Trophoblast cell (in vitro differentiated cells and primary cell): Measurements from ENCODE around the gene DGKE.

Experiments used
- DNase-seq, 2 donors: peaks; one replicate each; pipeline ENCODE4 v3.0.0-alpha.2; 2016
- H2AFZ ChIP-seq: 2 replicates; pipeline ENCODE4 v1.6.1; 2013; ENCODE audit warnings: low read length, moderate library complexity, mild to moderate bottlenecking; ENCODE audit not compliant: insufficient read depth, poor library complexity
- H2AK5ac ChIP-seq: 2 replicates; pipeline ENCODE4 v1.6.1; 2013; ENCODE audit warnings: mild to moderate bottlenecking, low read length
- H2BK120ac ChIP-seq: 2 replicates; pipeline ENCODE4 v1.6.1; 2013; ENCODE audit warnings: low read length, mild to moderate bottlenecking, moderate library complexity; ENCODE audit not compliant: insufficient read depth, poor library complexity
- H2BK12ac ChIP-seq: 2 replicates; pipeline ENCODE4 v1.6.1; 2013; ENCODE audit warnings: mild to moderate bottlenecking, low read length, moderate library complexity
- H2BK5ac ChIP-seq: 2 replicates; pipeline ENCODE4 v1.6.1; 2013; ENCODE audit warnings: low read length, low read depth, moderate library complexity, mild to moderate bottlenecking; ENCODE audit not compliant: poor library complexity
- H3K14ac ChIP-seq: 2 replicates; pipeline ENCODE4 v1.6.1; 2013; ENCODE audit warnings: mild to moderate bottlenecking, low read length
- H3K18ac ChIP-seq: 2 replicates; pipeline ENCODE4 v1.6.1; 2013; ENCODE audit warnings: mild to moderate bottlenecking, low read length
- H3K23ac ChIP-seq: 2 replicates; pipeline ENCODE4 v1.6.1; 2013; ENCODE audit warnings: low read length
- H3K27ac ChIP-seq: 2 replicates; pipeline ENCODE4 v1.5.1; 2013; ENCODE audit warnings: low read depth, mild to moderate bottlenecking, inconsistent platforms, low read length, moderate library complexity
- H3K27me3 ChIP-seq: 2 replicates; pipeline ENCODE4 v1.6.1; 2013; ENCODE audit warnings: inconsistent platforms, mild to moderate bottlenecking, low read length, moderate library complexity; ENCODE audit not compliant: insufficient read depth
- H3K36me3 ChIP-seq, 2 experiments: 1 replicate in 1 of 2; 2 replicates in 1 of 2; pipeline ENCODE4 v1.6.1; 2013; ENCODE audit warnings: low read length in 2 of 2, mild to moderate bottlenecking in 2 of 2, moderate library complexity in 1 of 2; ENCODE audit not compliant: insufficient read depth in 2 of 2, control insufficient read depth in 1 of 2
- H3K4ac ChIP-seq: 2 replicates; pipeline ENCODE4 v1.6.1; 2013; ENCODE audit warnings: low read depth, mild to moderate bottlenecking, low read length, moderate library complexity
- H3K4me1 ChIP-seq, 2 experiments: 1 replicate in 1 of 2; 2 replicates in 1 of 2; pipeline ENCODE4 v1.6.1; 2013; ENCODE audit warnings: low read length in 2 of 2, mild to moderate bottlenecking in 2 of 2, moderate library complexity in 1 of 2; ENCODE audit not compliant: insufficient read depth in 2 of 2, control insufficient read depth in 1 of 2
- H3K4me2 ChIP-seq: 2 replicates; pipeline ENCODE4 v1.6.1; 2013; ENCODE audit warnings: inconsistent platforms, mild to moderate bottlenecking, low read length, moderate library complexity
- H3K4me3 ChIP-seq: 2 replicates; pipeline ENCODE4 v1.5.1; 2013; ENCODE audit warnings: mild to moderate bottlenecking, low read depth, low read length, inconsistent platforms
- H3K79me1 ChIP-seq: one replicate; pipeline ENCODE4 v1.6.1; 2013; ENCODE audit warnings: low read length
- H3K79me2 ChIP-seq: 2 replicates; pipeline ENCODE4 v1.6.1; 2013; ENCODE audit warnings: low read length, mild to moderate bottlenecking; ENCODE audit not compliant: control insufficient read depth, insufficient read depth, poor library complexity
- H3K9ac ChIP-seq: 2 replicates; pipeline ENCODE4 v1.6.1; 2013; ENCODE audit warnings: mild to moderate bottlenecking, low read length
- H3K9me3 ChIP-seq: 2 replicates; pipeline ENCODE4 v1.6.1; 2013; ENCODE audit warnings: low read depth, mild to moderate bottlenecking, control low read depth, inconsistent platforms, low read length; ENCODE audit not compliant: insufficient read depth
- H4K12ac ChIP-seq: 2 replicates; pipeline ENCODE4 v1.6.1; 2013; ENCODE audit warnings: low read depth, mild to moderate bottlenecking, low read length, moderate library complexity
- H4K8ac ChIP-seq: 2 replicates; pipeline ENCODE4 v1.6.1; 2013; ENCODE audit warnings: low read depth, mild to moderate bottlenecking, low read length, moderate library complexity
- H4K91ac ChIP-seq: one replicate; pipeline ENCODE4 v1.6.1; 2013; ENCODE audit warnings: low read depth, mild to moderate bottlenecking, low read length, moderate library complexity
- WGBS: extraction: QIAGEN DNeasy Blood & Tissue Kit; methylation state at CpG from one replicate; pipeline ENCODE4 v1.1.7; 2013; ENCODE audit warnings: missing lambda C conversion rate; ENCODE audit not compliant: insufficient read length, insufficient coverage; ENCODE audit errors: extremely low coverage; 5-methylcytosine and 5-hydroxymethylcytosine counted together

The DGKE gene

DNA sequence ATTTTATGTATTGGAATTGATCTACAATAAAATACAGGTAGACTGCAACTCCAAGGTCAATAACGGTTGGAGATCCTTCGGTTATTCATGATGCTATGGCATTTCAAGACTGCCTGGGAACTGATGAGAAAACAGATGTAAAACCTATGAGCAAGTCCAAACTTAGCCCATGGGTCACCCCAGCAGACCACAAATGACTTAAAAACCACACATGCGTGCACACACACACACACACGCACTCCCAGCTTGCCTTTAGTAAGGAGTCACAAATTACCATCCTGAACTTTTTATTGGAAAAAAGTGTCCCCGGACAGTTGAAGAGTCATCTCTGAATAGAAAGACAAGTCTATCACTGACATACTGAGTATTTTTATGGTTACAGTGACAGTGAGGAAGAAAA is 53.2 kb downstream of the DGKE start:
- Histone ChIP-seq H3K9ac (no peak overlapping the region), H3K36me3 (peaks cover 8 to 11% of the 10 kb centered on the region in 2 experiments), H2BK12ac (no peak overlapping the region), H4K12ac (no peak overlapping the region), H2BK120ac (no peak overlapping the region), H3K4ac (no peak overlapping the region), H3K9me3 (peaks cover 8% of the 10 kb centered on the region), H2BK5ac (no peak overlapping the region), H3K79me1 (no peaks in the 10 kb centered on the region), H2AFZ (no peak overlapping the region), H3K4me3 (no peak overlapping the region), H3K14ac (no peak overlapping the region), H2AK5ac (no peak overlapping the region), H3K4me1 (no peaks in the 10 kb centered on the region), H3K27me3 (no peaks in the 10 kb centered on the region), H3K79me2 (no peaks in the 10 kb centered on the region), H4K8ac (no peak overlapping the region), H3K18ac (no peak overlapping the region), H3K4me2 (no peak overlapping the region), H4K91ac (no peak overlapping the region), H3K23ac (no peak overlapping the region), H3K27ac (no peak overlapping the region)
- no peak for DNase-seq
- no CpG with 5 or more reads among the region's 5 CpGs for WGBS

DNA sequence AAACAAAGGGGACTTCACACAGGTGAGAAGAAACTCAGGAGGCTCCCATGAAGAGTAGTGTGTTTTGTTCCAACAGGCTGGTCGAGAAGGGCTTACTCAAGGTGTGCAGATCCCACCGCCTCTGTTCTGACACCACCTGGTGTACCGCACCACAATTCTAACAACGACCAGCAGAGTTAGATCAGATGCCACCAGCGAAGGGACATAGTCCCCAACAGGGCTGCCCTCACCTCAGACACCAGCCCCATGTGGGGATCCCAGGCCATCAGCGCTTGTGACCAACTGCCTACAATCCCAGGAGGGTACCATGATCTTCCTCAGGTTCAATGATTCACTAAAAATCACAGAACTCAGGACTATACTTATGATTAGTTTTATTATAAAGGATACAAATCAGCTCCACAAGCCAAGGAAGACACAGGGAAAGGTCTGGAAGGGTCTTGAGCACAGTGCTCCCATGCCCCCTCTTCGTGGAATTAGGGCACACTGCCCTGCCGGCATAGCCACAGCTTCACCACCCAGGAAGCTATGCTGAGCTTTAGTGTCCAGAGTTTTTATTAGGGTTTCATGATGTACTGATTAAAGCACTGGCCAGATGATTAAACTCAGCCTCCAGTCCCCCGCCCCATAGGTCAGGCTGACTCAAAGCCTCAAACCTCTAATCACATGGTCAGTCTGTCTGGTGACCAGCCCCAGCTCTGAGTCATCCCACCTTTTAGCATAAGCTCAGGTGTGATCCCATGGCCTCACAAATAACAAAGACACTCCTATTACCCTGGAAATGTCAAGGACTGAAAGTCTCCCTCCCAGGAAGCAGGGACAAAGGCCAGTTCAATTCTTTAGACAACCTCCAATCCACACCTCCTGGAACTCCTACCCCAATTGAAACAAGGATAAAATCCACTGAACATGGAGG is 53.9 kb downstream of the DGKE start:
- Histone ChIP-seq H2BK120ac (no peak overlapping the region), H3K36me3 (peaks cover 8 to 12% of the 10 kb centered on the region in 2 experiments), H3K14ac (no peak overlapping the region), H2BK12ac (no peak overlapping the region), H3K27ac (no peak overlapping the region), H3K27me3 (no peaks in the 10 kb centered on the region), H3K18ac (no peak overlapping the region), H4K91ac (no peak overlapping the region), H2BK5ac (no peak overlapping the region), H3K4me2 (no peak overlapping the region), H2AFZ (no peak overlapping the region), H2AK5ac (no peak overlapping the region), H4K12ac (no peak overlapping the region), H4K8ac (no peak overlapping the region), H3K4me1 (no peaks in the 10 kb centered on the region), H3K79me1 (no peaks in the 10 kb centered on the region), H3K23ac (no peak overlapping the region), H3K9ac (no peak overlapping the region), H3K79me2 (no peaks in the 10 kb centered on the region), H3K9me3 (peaks cover 8% of the 10 kb centered on the region), H3K4ac (no peak overlapping the region), H3K4me3 (no peak overlapping the region)
- no peak for DNase-seq
- no CpG with 5 or more reads among the region's 9 CpGs for WGBS

DNA sequence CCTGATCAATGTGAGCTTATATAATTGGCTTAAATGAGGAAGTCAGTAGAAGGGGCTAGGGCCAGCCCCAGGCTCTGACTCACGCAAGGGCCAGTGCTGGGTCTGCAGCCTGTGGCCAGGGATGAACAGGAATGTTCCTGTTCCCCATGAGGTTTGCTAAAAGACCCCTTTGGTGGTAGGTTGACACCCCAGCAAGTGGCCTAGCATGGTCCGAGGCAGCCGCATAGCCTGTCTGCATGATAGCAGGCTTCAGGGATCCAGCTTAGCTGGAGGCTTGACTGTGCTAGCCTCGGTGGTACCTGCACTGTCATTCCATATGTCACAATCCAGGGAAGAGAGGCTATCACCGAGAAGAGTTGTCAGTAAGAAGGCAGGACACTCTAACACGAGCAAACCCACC is 56.4 kb downstream of the DGKE start:
- H3K23ac ChIP-seq, result no peak overlapping the region
- H2BK12ac ChIP-seq, result no peak overlapping the region
- no peak overlapping the region for H2AK5ac ChIP-seq
- no peaks in the 10 kb centered on the region for H3K79me1 ChIP-seq
- H4K91ac ChIP-seq, result no peak overlapping the region
- WGBS, result no CpG with 5 or more reads among the region's 6 CpGs
- no peak overlapping the region for H2BK120ac ChIP-seq
- no peak overlapping the region for H3K4ac ChIP-seq
- H4K8ac ChIP-seq, result no peak overlapping the region
- no peak overlapping the region for H3K4me3 ChIP-seq
- H3K79me2 ChIP-seq, result no peaks in the 10 kb centered on the region
- peaks cover 8% of the 10 kb centered on the region for H3K9me3 ChIP-seq
- no peak overlapping the region for H2BK5ac ChIP-seq
- no peak for DNase-seq
- no peak overlapping the region for H4K12ac ChIP-seq
- no peaks in the 10 kb centered on the region for H3K27me3 ChIP-seq
- H3K4me2 ChIP-seq, result no peak overlapping the region
- H3K18ac ChIP-seq, result no peak overlapping the region
- no peak overlapping the region for H3K9ac ChIP-seq
- H3K14ac ChIP-seq, result no peak overlapping the region
- peaks cover 22 to 25% of the 10 kb centered on the region in 2 experiments for H3K36me3 ChIP-seq
- H2AFZ ChIP-seq, result no peak overlapping the region
- no peaks in the 10 kb centered on the region for H3K4me1 ChIP-seq
- H3K27ac ChIP-seq, result no peak overlapping the region

DNA sequence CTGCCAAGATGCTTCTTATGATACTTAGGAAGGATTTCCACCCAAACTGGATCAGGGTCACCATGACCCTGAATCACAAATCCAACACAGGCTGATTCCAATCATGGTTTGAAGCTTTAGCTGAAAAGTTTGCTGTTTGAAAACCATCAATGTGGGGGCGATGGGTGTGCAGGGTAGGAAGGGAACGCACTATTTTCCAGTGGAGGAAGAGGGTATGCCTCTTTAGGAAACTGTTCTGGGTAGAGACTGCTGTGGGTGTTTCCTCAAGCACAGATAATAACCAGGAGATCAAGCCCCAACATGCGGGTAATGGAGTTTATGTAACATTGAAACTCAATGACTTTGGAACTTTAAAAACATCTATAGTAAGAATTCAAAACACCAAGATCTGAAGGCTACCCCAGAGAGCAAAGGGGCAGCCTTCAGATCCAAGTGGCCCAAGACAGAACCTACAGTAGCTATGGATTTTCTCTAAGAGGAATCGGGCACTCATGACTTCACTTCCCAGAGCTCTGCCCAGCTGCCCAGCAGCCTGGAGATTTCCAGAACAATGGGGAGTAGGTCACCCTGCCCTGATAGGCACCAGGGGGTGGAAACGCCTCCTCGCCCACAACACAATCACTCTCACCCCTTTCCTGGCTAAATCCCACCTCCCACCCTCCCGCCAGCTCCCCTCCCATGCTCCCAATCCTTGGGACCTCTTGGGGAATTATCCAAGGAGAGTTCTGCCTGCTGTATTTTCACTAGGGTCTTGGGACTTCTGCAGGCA is 57.1 kb downstream of the DGKE start:
- no CpG with 5 or more reads among the region's 7 CpGs for WGBS
- Histone ChIP-seq H3K27me3 (no peaks in the 10 kb centered on the region), H3K18ac (no peak overlapping the region), H3K36me3 (peaks cover 23 to 27% of the 10 kb centered on the region in 2 experiments), H3K79me1 (no peaks in the 10 kb centered on the region), H3K79me2 (no peaks in the 10 kb centered on the region), H4K8ac (no peak overlapping the region), H3K4me3 (no peak overlapping the region), H4K12ac (no peak overlapping the region), H2BK12ac (no peak overlapping the region), H3K23ac (no peak overlapping the region), H3K4ac (no peak overlapping the region), H2BK120ac (no peak overlapping the region), H3K14ac (no peak overlapping the region), H3K27ac (no peak overlapping the region), H3K4me2 (no peak overlapping the region), H3K9me3 (peaks cover 8% of the 10 kb centered on the region), H2AK5ac (no peak overlapping the region), H3K4me1 (no peaks in the 10 kb centered on the region), H4K91ac (no peak overlapping the region), H2AFZ (no peak overlapping the region), H2BK5ac (no peak overlapping the region), H3K9ac (no peak overlapping the region)
- no peak for DNase-seq
